Uterus (tissue), 4 donors: ENCODE data around the gene DZIP1L. TPM values are rescaled to one million over a fixed set of nuclear protein-coding genes. Genes with fewer than 3 reads are reported as not detected.

Source experiments
- DNase-seq, 2 donors: peaks; one replicate each; pipeline ENCODE4 v3.0.0-alpha.2; 2019 to 2020
- H3K27ac ChIP-seq, 2 donors: fragments of 200-600 bp; sonication (generic); 1 replicate in 1 of 2; 2 replicates in 1 of 2; pipeline ENCODE4 v1.5.1; 2016 to 2018
- H3K27me3 ChIP-seq, 2 donors: fragments of 200-600 bp; sonication (generic); one replicate each; pipeline ENCODE4 v1.5.1; 2018 to 2019; ENCODE audit warnings: control low read depth in 1 of 2
- H3K36me3 ChIP-seq, 2 donors: fragments of 200-600 bp; sonication (generic); one replicate each; pipeline ENCODE4 v1.5.1; 2019; ENCODE audit warnings: control low read depth in 1 of 2
- H3K4me1 ChIP-seq, 2 donors: fragments of 200-600 bp; sonication (generic); one replicate each; pipeline ENCODE4 v1.5.1; 2018 to 2019; ENCODE audit warnings: control low read depth in 1 of 2
- H3K4me3 ChIP-seq, 2 donors: fragments of 200-600 bp; sonication (generic); 1 replicate in 1 of 2; 2 replicates in 1 of 2; pipeline ENCODE4 v1.5.1; 2018 to 2019; ENCODE audit warnings: mild to moderate bottlenecking in 1 of 2
- H3K9me3 ChIP-seq, 2 donors: fragments of 200-600 bp; sonication (generic); one replicate each; pipeline ENCODE4 v1.5.1; 2019; ENCODE audit warnings: control low read depth in 1 of 2
- POLR2A ChIP-seq, 2 donors: fragments of 450-650 bp; IDR thresholded peaks; one replicate each; pipeline ENCODE4 v1.6.1; 2016; ENCODE audit warnings: antibody characterized with exemption in 2 of 2, mild to moderate bottlenecking in 1 of 2, moderate library complexity in 1 of 2
- intact Hi-C: fragments of 100-400 bp; cut with DNase I; formaldehyde crosslinking; loops from one replicate; pipeline ENCODE4 v1.15.1; 2023; ENCODE audit warnings: low total_unique reads
- total RNA-seq, 4 donors: library from RNA; depleted of rRNA in 3 of 4; stranded (reverse); fragments of >200 nt in 3 of 4; gene quantifications; one replicate each; pipeline versions ENCODE4 v1.1.0 to v1.2.4, GENCODE V29; 2014 to 2023
- TF ChIP-seq, protein P1 (sequence below), 4 experiments: fragments of 200-600 bp in 2 of 4; fragments of 450-650 bp in 2 of 4; sonication (generic) in 2 of 4; IDR thresholded peaks; one replicate each; pipeline ENCODE4 v1.5.1; 2016 to 2019; ENCODE audit warnings: antibody characterized with exemption in 4 of 4, mild to moderate bottlenecking in 2 of 4, moderate library complexity in 1 of 4
- donor health status: DM: yes; HTN: yes; CAD: no.

Gene DZIP1L, protein sequence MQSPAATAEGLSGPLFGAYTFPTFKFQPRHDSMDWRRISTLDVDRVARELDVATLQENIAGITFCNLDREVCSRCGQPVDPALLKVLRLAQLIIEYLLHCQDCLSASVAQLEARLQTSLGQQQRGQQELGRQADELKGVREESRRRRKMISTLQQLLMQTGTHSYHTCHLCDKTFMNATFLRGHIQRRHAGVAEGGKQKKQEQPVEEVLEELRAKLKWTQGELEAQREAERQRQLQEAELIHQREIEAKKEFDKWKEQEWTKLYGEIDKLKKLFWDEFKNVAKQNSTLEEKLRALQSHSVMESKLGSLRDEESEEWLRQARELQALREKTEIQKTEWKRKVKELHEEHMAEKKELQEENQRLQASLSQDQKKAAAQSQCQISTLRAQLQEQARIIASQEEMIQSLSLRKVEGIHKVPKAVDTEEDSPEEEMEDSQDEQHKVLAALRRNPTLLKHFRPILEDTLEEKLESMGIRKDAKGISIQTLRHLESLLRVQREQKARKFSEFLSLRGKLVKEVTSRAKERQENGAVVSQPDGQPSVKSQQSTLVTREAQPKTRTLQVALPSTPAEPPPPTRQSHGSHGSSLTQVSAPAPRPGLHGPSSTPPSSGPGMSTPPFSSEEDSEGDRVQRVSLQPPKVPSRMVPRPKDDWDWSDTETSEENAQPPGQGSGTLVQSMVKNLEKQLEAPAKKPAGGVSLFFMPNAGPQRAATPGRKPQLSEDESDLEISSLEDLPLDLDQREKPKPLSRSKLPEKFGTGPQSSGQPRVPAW
- total RNA-seq = 10 to 100 TPM in 3 of 4 donors, 1 to 10 TPM in 1; 3.8 to 58.5 (median 32.7) TPM

DNA sequence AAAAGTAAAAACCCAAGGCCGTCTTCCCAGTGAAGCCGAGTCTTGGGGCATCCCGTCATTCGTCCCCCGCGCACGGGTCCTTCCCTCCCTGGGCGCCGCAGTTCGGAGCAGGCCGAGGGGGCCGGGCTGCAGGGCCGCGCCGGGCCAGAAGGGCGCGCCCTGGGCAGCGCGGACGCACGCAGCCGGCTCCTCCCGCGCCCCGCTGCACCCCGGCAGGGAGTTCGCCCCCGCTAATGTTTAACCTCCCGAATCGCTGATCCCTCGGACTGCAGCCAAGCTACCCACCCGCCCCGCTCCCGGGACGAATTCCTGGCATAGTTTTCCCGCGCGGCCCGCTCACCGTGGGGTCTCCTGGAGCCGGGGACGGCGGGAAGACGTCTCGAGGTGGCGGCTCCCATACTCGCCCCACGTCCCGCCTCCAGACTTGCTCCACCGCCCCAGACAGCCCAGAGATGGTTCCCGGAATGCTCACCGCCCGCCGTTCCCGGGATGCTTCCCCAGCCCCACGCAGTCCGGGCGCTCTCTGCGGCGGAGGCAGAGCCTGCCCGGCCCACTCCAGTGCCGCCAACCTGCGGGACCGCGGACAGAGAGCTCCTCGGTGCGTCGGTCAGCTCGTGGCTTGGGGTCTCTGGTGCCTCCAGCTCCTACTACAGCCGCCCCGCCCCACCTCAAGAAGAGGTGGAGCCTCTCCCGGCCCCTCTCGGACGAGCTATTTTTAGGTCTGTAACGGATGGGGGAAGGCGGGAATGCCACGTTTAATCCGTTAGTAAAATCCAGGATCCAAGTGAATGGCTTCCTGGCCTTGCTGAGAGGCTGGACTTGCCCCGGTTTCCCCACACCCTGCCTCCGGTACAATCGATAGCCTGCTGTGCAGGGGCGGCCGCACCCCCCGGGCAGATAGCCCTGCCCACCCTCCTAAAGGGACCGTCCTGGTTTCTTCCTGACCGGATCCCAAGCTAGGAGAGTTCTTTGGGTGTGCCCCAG, at the start of gene DZIP1L:
DZIP1L (minus strand) TSS at position 621 of the 984 bp plus-strand sequence. CDS start 11,637 bp downstream, outside the sequence.
- peak within 1 kb of the TSS; percentile 73 to 95 for H3K4me3 ChIP-seq
- H3K27me3 ChIP-seq = no peaks in the 10 kb centered on the region
- peak within 1 kb of the TSS; percentile 93 to 98 for H3K27ac ChIP-seq
- peaks cover 0 to 4% of the 10 kb centered on the region in 2 donors for H3K4me1 ChIP-seq
- intact Hi-C loops = loop anchor here (5.0 kb wide), 1 partner anchor 48 kb away; no protein-coding TSS in a partner anchor
- TF ChIP-seq, protein P1, sequence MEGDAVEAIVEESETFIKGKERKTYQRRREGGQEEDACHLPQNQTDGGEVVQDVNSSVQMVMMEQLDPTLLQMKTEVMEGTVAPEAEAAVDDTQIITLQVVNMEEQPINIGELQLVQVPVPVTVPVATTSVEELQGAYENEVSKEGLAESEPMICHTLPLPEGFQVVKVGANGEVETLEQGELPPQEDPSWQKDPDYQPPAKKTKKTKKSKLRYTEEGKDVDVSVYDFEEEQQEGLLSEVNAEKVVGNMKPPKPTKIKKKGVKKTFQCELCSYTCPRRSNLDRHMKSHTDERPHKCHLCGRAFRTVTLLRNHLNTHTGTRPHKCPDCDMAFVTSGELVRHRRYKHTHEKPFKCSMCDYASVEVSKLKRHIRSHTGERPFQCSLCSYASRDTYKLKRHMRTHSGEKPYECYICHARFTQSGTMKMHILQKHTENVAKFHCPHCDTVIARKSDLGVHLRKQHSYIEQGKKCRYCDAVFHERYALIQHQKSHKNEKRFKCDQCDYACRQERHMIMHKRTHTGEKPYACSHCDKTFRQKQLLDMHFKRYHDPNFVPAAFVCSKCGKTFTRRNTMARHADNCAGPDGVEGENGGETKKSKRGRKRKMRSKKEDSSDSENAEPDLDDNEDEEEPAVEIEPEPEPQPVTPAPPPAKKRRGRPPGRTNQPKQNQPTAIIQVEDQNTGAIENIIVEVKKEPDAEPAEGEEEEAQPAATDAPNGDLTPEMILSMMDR (IDR thresholded peaks at IDR 0.05) = peak; percentile 40 to 89 (median 60)
- peak; percentile 36 to 74 for TF ChIP-seq POLR2A (IDR thresholded peaks at IDR 0.05)
- H3K36me3 ChIP-seq = no peaks in the 10 kb centered on the region
- H3K9me3 ChIP-seq = no peaks in the 10 kb centered on the region
- DNase-seq = peak; percentile 66 to 79

DNA sequence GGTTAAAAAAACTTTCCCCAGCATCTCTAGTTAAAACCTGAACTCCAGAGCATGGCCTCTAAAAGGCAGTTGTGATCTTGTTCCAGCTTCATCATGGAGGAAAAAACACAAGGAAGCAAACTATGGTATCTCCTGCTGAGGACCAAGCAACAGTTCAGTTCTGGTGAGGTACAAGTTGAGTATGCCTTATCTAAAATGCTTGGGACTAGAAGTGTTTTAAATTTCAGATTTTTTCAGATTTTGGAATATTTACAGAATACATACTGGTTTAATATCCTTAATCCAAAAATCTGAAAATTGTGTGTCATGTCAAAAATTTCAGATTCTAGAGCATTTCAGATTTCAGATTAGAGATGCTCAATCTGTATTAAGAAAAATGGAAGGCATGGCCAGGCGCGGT, 49.7 kb upstream of the DZIP1L start:
- H3K4me1 ChIP-seq = no peaks in the 10 kb centered on the region
- H3K36me3 ChIP-seq = no peaks in the 10 kb centered on the region
- TF ChIP-seq POLR2A (IDR thresholded peaks at IDR 0.05) = no peak
- TF ChIP-seq, protein P1 (IDR thresholded peaks at IDR 0.05) = no peak
- H3K4me3 ChIP-seq = no peak overlapping the region
- DNase-seq = no peak
- H3K27me3 ChIP-seq = no peaks in the 10 kb centered on the region
- no peaks in the 10 kb centered on the region for H3K9me3 ChIP-seq
- intact Hi-C loops = no loop called here
- H3K27ac ChIP-seq = no peak overlapping the region

DNA sequence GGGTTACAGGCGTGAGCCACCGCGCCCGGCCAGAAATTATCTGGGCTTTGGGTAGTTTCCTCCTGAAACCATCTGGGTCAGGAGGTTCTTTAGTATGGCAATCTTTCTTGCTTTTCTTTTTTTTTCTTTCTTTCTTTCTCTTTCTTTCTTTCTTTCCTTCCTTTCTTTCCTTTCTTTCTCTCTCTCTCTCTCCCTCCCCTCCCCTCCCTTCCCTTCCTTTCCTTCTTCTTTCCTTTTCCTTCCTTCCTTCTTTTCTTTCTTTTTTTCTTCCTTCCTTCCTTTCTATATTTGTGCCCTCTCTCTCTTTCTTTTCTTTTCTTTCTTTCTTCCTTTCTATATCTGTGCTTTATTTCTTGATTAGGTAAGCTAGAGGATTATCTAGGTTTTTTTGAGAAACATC, 42.3 kb upstream of the DZIP1L start:
- H3K36me3 ChIP-seq = no peaks in the 10 kb centered on the region
- TF ChIP-seq POLR2A (IDR thresholded peaks at IDR 0.05) = no peak
- TF ChIP-seq, protein P1 (IDR thresholded peaks at IDR 0.05) = no peak
- no peaks in the 10 kb centered on the region for H3K9me3 ChIP-seq
- DNase-seq = no peak
- intact Hi-C loops = no loop called here
- H3K4me1 ChIP-seq = no peaks in the 10 kb centered on the region
- no peak overlapping the region for H3K27ac ChIP-seq
- no peak overlapping the region for H3K4me3 ChIP-seq
- H3K27me3 ChIP-seq = no peaks in the 10 kb centered on the region

DNA sequence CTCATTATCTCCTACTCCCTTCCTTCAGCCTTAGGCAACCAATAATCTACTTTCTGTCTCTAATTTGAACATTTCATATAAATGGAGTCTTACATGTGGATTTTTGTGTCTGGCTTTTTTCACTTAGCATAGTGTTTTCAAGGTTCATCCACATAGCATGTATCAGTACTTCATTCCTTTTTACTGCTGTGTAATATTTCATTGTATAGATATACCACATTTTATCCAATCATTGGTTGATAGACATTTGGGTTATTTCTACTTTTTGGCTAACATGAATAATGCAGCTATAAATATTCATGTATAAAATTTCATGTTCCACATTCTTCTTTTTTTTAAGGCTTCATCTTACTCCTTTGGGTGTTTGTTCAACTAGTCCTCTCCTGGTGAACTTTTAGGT, 39.1 kb upstream of the DZIP1L start:
- intact Hi-C loops = no loop called here
- Histone ChIP-seq H3K27me3 (no peaks in the 10 kb centered on the region), H3K4me1 (no peaks in the 10 kb centered on the region), H3K9me3 (no peaks in the 10 kb centered on the region), H3K36me3 (no peaks in the 10 kb centered on the region), H3K27ac (no peak overlapping the region), H3K4me3 (no peak overlapping the region)
- TF ChIP-seq POLR2A (IDR thresholded peaks at IDR 0.05) = no peak
- TF ChIP-seq, protein P1 (IDR thresholded peaks at IDR 0.05) = no peak
- DNase-seq = no peak
